Hepatocyte (in vitro differentiated cells): ENCODE measurements around the gene WIF1. TPM values are rescaled to one million over a fixed set of nuclear protein-coding genes. Genes with fewer than 3 reads are reported as not detected.

Experiments
- DNase-seq: peaks from one replicate; pipeline ENCODE4 v3.0.0-alpha.2; 2016; ENCODE audit warnings: low spot score
- H2AFZ ChIP-seq: fragments of 200-600 bp; sonication (generic); 2 replicates; pipeline ENCODE4 v1.6.0; 2016; ENCODE audit warnings: antibody characterized with exemption, mild to moderate bottlenecking
- H3K27ac ChIP-seq: fragments of 200-600 bp; sonication (generic); 2 replicates; pipeline ENCODE4 v1.5.1; 2016; ENCODE audit warnings: mild to moderate bottlenecking
- H3K27me3 ChIP-seq: fragments of 200-600 bp; sonication (generic); 2 replicates; pipeline ENCODE4 v1.6.1; 2016
- H3K36me3 ChIP-seq: fragments of 200-600 bp; sonication (generic); replicated peaks from 2 replicates; pipeline ENCODE4 v1.5.1; 2016; ENCODE audit warnings: low read depth; ENCODE audit not compliant: insufficient read depth
- H3K4me1 ChIP-seq: fragments of 200-600 bp; sonication (generic); 2 replicates; pipeline ENCODE4 v1.5.1; 2016; ENCODE audit warnings: mild to moderate bottlenecking, moderate library complexity; ENCODE audit not compliant: insufficient read depth
- H3K4me2 ChIP-seq: fragments of 200-600 bp; sonication (generic); 2 replicates; pipeline ENCODE4 v1.6.0; 2016
- H3K4me3 ChIP-seq: fragments of 200-600 bp; sonication (generic); 2 replicates; pipeline ENCODE4 v1.5.1; 2016; ENCODE audit warnings: mild to moderate bottlenecking
- H3K79me2 ChIP-seq: fragments of 200-600 bp; sonication (generic); 2 replicates; pipeline ENCODE4 v1.6.0; 2017; ENCODE audit warnings: mild to moderate bottlenecking
- H3K9me2 ChIP-seq: fragments of 200-600 bp; sonication (generic); replicated peaks from 2 replicates; pipeline ENCODE4 v1.6.0; 2017; ENCODE audit warnings: mild to moderate bottlenecking; ENCODE audit not compliant: insufficient read depth
- H3K9me3 ChIP-seq: fragments of 200-600 bp; sonication (generic); 2 replicates; pipeline ENCODE4 v1.5.1; 2016; ENCODE audit warnings: low read depth, mild to moderate bottlenecking
- H4K20me1 ChIP-seq: fragments of 200-600 bp; sonication (generic); 2 replicates; pipeline ENCODE4 v1.6.0; 2016; ENCODE audit warnings: mild to moderate bottlenecking; ENCODE audit not compliant: insufficient read depth, poor library complexity, severe bottlenecking
- CTCF ChIP-seq: fragments of 200-600 bp; sonication (generic); IDR thresholded peaks from 2 replicates; pipeline ENCODE4 v1.5.1; 2016; ENCODE audit warnings: antibody characterized with exemption, mild to moderate bottlenecking; ENCODE audit not compliant: poor library complexity
- EZH2 ChIP-seq: fragments of 200-600 bp; sonication (generic); IDR thresholded peaks from 2 replicates; pipeline ENCODE4 v1.6.1; 2016; ENCODE audit warnings: antibody characterized with exemption, mild to moderate bottlenecking, borderline replicate concordance
- EZH2phosphoT487 ChIP-seq: fragments of 200-600 bp; sonication (generic); IDR thresholded peaks from one replicate; pipeline ENCODE4 v1.6.1; 2018; ENCODE audit warnings: antibody characterized with exemption, mild to moderate bottlenecking, low read depth, moderate library complexity; ENCODE audit not compliant: unreplicated experiment, severe bottlenecking
- WGBS: methylation state at CpG from one replicate; pipeline ENCODE4 v1.1.6; 2016; ENCODE audit warnings: low lambda C conversion rate; ENCODE audit errors: missing lambda C conversion rate; 5-methylcytosine and 5-hydroxymethylcytosine counted together
- polyA plus RNA-seq: library from polyadenylated mRNA; unstranded; fragments of >200 nt; fragmentation: Nextera tagmentation; extraction: Ambion mirVana; gene quantifications from 2 replicates; pipeline ENCODE4 v1.2.1, GENCODE V29; 2016
- total RNA-seq: library from RNA; depleted of rRNA; stranded (reverse); fragments of >200 nt; gene quantifications from 2 replicates; pipeline ENCODE4 v1.2.3, GENCODE V29; 2014

The WIF1 gene
- total RNA-seq (4.3 and 5.5 TPM in 2 replicates), polyA plus RNA-seq (2.2 and 4.7 TPM in 2 replicates)

- peak within 1 kb of the TSS; percentile 96 for H3K4me2 ChIP-seq
- no peaks in the 10 kb centered on the region for H4K20me1 ChIP-seq
- peak; percentile 55 for DNase-seq
- 12% methylated on average over 32 of the region's 73 CpGs for WGBS
- H3K27ac ChIP-seq, result no peak within 1 kb of the TSS
- H2AFZ ChIP-seq, result peak within 1 kb of the TSS; percentile 93
- no peaks in the 10 kb centered on the region for H3K4me1 ChIP-seq
- H3K9me2 ChIP-seq, result no peaks in the 10 kb centered on the region
- no peak for TF ChIP-seq EZH2phosphoT487
- TF ChIP-seq CTCF, result peak; percentile 52
- no peak for TF ChIP-seq EZH2
- H3K9me3 ChIP-seq, result no peaks in the 10 kb centered on the region
- H3K79me2 ChIP-seq, result no peaks in the 10 kb centered on the region
- no peaks in the 10 kb centered on the region for H3K36me3 ChIP-seq
- H3K4me3 ChIP-seq, result peak within 1 kb of the TSS; percentile 57
- peaks cover 53% of the 10 kb centered on the region for H3K27me3 ChIP-seq
Measured at GRCh38 chr12:65121049-65121955, at the start of gene WIF1. Gene WIF1 (minus strand): TSS chr12:65121305. CDS start chr12:65121191, 114 bp downstream.

GRCh38 chr12:65170209-65170881 is 49.2 kb upstream of the WIF1 start:
- Histone ChIP-seq H4K20me1 (peaks cover 52% of the 10 kb centered on the region), H3K4me3 (peak overlapping the region; percentile 90), H2AFZ (peak overlapping the region; percentile 89), H3K79me2 (peaks cover 65% of the 10 kb centered on the region), H3K4me1 (peaks cover 22% of the 10 kb centered on the region), H3K27me3 (no peaks in the 10 kb centered on the region), H3K9me2 (no peaks in the 10 kb centered on the region), H3K36me3 (no peaks in the 10 kb centered on the region), H3K4me2 (peak overlapping the region; percentile 83), H3K9me3 (no peaks in the 10 kb centered on the region), H3K27ac (peak overlapping the region; percentile 99)
- peak; percentile 82 for DNase-seq
- WGBS, result 2% methylated on average over 42 of the region's 47 CpGs
- no peak for TF ChIP-seq EZH2
- TF ChIP-seq CTCF, result no peak
- TF ChIP-seq EZH2phosphoT487, result no peak

- Histone ChIP-seq H3K27ac (peak within 1 kb of the TSS; percentile 99), H3K4me1 (peaks cover 22% of the 10 kb centered on the region), H3K4me3 (peak within 1 kb of the TSS; percentile 90), H3K79me2 (peaks cover 57% of the 10 kb centered on the region), H3K9me2 (no peaks in the 10 kb centered on the region), H4K20me1 (peaks cover 46% of the 10 kb centered on the region), H3K36me3 (no peaks in the 10 kb centered on the region), H2AFZ (peak within 1 kb of the TSS; percentile 89), H3K27me3 (no peaks in the 10 kb centered on the region), H3K9me3 (no peaks in the 10 kb centered on the region), H3K4me2 (peak within 1 kb of the TSS; percentile 83)
- peak; percentile 97 for DNase-seq
- WGBS, result 2% methylated on average over 90 of the region's 91 CpGs
- TF ChIP-seq EZH2, result no peak
- TF ChIP-seq CTCF, result no peak
- no peak for TF ChIP-seq EZH2phosphoT487
Measured at GRCh38 chr12:65169320-65170208, 48.5 kb upstream of the WIF1 start, which contains the start of gene LEMD3. Gene LEMD3 (plus strand): TSS chr12:65169583. CDS start chr12:65169597, 14 bp downstream.
